H1 (cell line): ENCODE data around the gene MPRIP. TPM values are rescaled to one million over a fixed set of nuclear protein-coding genes. Genes with fewer than 3 reads are reported as not detected.

Experiments
- CTCF ChIA-PET: fragments of 300-600 bp; sonication (Branson Sonifier 250); formaldehyde crosslinking; loops from one replicate; lab custom pipeline; 2021; ENCODE audit not compliant: partially characterized antibody; lab: Charles Lee
- POLR2A ChIA-PET: fragments of 300-600 bp; sonication (Branson Sonifier 250); formaldehyde crosslinking; loops from one replicate; lab custom pipeline; 2021; ENCODE audit warnings: inconsistent platforms; ENCODE audit not compliant: partially characterized antibody; lab: Charles Lee
- DNase-seq, 2 experiments: peaks; one replicate each; pipeline versions ENCODE4 v3.0.0 to v3.0.0-alpha.2; 2010 to 2022; ENCODE audit warnings: low spot score in 2 of 2, low read depth in 1 of 2, mixed read lengths in 1 of 2
- FAIRE-seq: peaks from 2 replicates; lab custom pipeline; 2011; peaks lifted over from hg19 to GRCh38; lab: Jason Lieb, UNC
- H2AFZ ChIP-seq: 2 replicates; pipeline ENCODE4 v1.8.1; 2012; ENCODE audit warnings: low read length, inconsistent platforms
- H2AK5ac ChIP-seq: 2 replicates; pipeline ENCODE4 v1.6.1; 2013; ENCODE audit warnings: low read depth, low read length
- H2BK120ac ChIP-seq: replicated peaks from 2 replicates; pipeline ENCODE3; 2013; ENCODE audit warnings: low read depth, low read length, inconsistent platforms
- H2BK12ac ChIP-seq: 2 replicates; pipeline ENCODE4 v1.6.1; 2013; ENCODE audit warnings: low read depth, low read length
- H2BK15ac ChIP-seq: 2 replicates; pipeline ENCODE4 v1.6.1; 2013; ENCODE audit warnings: low read length
- H2BK20ac ChIP-seq: 2 replicates; pipeline ENCODE4 v1.6.1; 2013; ENCODE audit warnings: low read length
- H2BK5ac ChIP-seq: 2 replicates; pipeline ENCODE4 v1.6.1; 2013; ENCODE audit warnings: low read depth, low read length
- H3K14ac ChIP-seq: 2 replicates; pipeline ENCODE4 v1.6.1; 2013; ENCODE audit warnings: inconsistent platforms; ENCODE audit not compliant: insufficient read length
- H3K18ac ChIP-seq: 2 replicates; pipeline ENCODE4 v1.6.1; 2013; ENCODE audit warnings: low read length; ENCODE audit errors: extremely low read depth
- H3K23ac ChIP-seq: 2 replicates; pipeline ENCODE4 v1.6.1; 2013; ENCODE audit warnings: inconsistent platforms; ENCODE audit not compliant: insufficient read length
- H3K23me2 ChIP-seq: 2 replicates; pipeline ENCODE4 v1.6.1; 2013; ENCODE audit warnings: low read depth, low read length
- H3K27ac ChIP-seq: 2 replicates; pipeline ENCODE4 v1.6.1; 2011; ENCODE audit warnings: low read depth, low read length, inconsistent platforms
- H3K27me3 ChIP-seq, 4 experiments: replicated peaks in 1 of 4; 1 replicate in 1 of 4; 2 replicates in 3 of 4; pipeline versions ENCODE4 v1.6.1 to v1.8.1; 2011 to 2013; ENCODE audit warnings: low read length in 3 of 4, mild to moderate bottlenecking in 3 of 4, inconsistent platforms in 2 of 4, mixed read lengths in 2 of 4, moderate library complexity in 1 of 4; ENCODE audit not compliant: control insufficient read depth in 3 of 4, insufficient read depth in 3 of 4; ENCODE audit errors: extremely low read depth in 1 of 4
- H3K36me3 ChIP-seq, 4 experiments: 2 replicates each; pipeline versions ENCODE4 v1.6.1 to v1.8.1; 2011 to 2013; ENCODE audit warnings: mild to moderate bottlenecking in 4 of 4, low read length in 3 of 4, moderate library complexity in 2 of 4, control low read depth in 1 of 4, inconsistent platforms in 1 of 4; ENCODE audit not compliant: insufficient read depth in 4 of 4, control insufficient read depth in 2 of 4
- H3K4ac ChIP-seq: replicated peaks from 2 replicates; pipeline ENCODE3; 2013; ENCODE audit warnings: low read length, low read depth, mixed read lengths, inconsistent platforms; ENCODE audit not compliant: insufficient read length
- H3K4me1 ChIP-seq, 4 experiments: replicated peaks in 1 of 4; 1 replicate in 1 of 4; 2 replicates in 3 of 4; pipeline versions ENCODE4 v1.6.1 to v1.8.1; 2011 to 2013; ENCODE audit warnings: low read length in 3 of 4, inconsistent platforms in 2 of 4, mixed read lengths in 1 of 4; ENCODE audit not compliant: insufficient read depth in 4 of 4, control insufficient read depth in 3 of 4
- H3K4me2 ChIP-seq, 2 experiments: 2 replicates each; pipeline versions ENCODE4 v1.6.1 to v1.8.1; 2011 to 2013; ENCODE audit warnings: low read depth in 2 of 2, low read length in 2 of 2, control low read depth in 1 of 2, inconsistent platforms in 1 of 2, mild to moderate bottlenecking in 1 of 2; ENCODE audit not compliant: insufficient read depth in 1 of 2
- H3K4me3 ChIP-seq, 4 experiments: fragments of 200-600, 300-600 bp in 1 of 4; sonication (generic), shearing (Covaris generic), sonication (Bioruptor Twin) in 1 of 4; 2 replicates each; pipeline versions ENCODE4 v1.5.1 to v1.8.1; 2011 to 2016; ENCODE audit warnings: low read length in 4 of 4, low read depth in 3 of 4, control low read depth in 2 of 4, inconsistent platforms in 2 of 4, mild to moderate bottlenecking in 2 of 4, mixed read lengths in 1 of 4, moderate library complexity in 1 of 4; ENCODE audit not compliant: insufficient read depth in 2 of 4; ENCODE audit errors: extremely low read depth in 1 of 4
- H3K56ac ChIP-seq: replicated peaks from 2 replicates; pipeline ENCODE3; 2013; ENCODE audit warnings: low read depth, mild to moderate bottlenecking, mixed read lengths, low read length, inconsistent platforms; ENCODE audit not compliant: insufficient read length
- H3K79me1 ChIP-seq: 2 replicates; pipeline ENCODE4 v1.6.1; 2013; ENCODE audit warnings: low read depth, low read length, control low read depth
- H3K79me2 ChIP-seq, 2 experiments: 2 replicates each; pipeline versions ENCODE4 v1.6.1 to v1.8.1; 2012 to 2013; ENCODE audit warnings: low read length in 2 of 2, mild to moderate bottlenecking in 2 of 2, inconsistent platforms in 1 of 2; ENCODE audit not compliant: insufficient read depth in 2 of 2, control insufficient read depth in 1 of 2
- H3K9ac ChIP-seq, 4 experiments: replicated peaks in 1 of 4; 1 replicate in 1 of 4; 2 replicates in 3 of 4; pipeline versions ENCODE4 v1.6.1 to v1.8.1; 2011 to 2013; ENCODE audit warnings: low read depth in 3 of 4, low read length in 3 of 4, control low read depth in 2 of 4, mild to moderate bottlenecking in 2 of 4, moderate library complexity in 2 of 4, inconsistent platforms in 1 of 4; ENCODE audit errors: extremely low read depth in 1 of 4
- H3K9me3 ChIP-seq, 2 experiments: 2 replicates each; pipeline versions ENCODE4 v1.6.1 to v1.8.1; 2012 to 2013; ENCODE audit warnings: mild to moderate bottlenecking in 2 of 2, moderate library complexity in 2 of 2, control low read depth in 1 of 2, inconsistent platforms in 1 of 2, low read depth in 1 of 2, low read length in 1 of 2, mixed read lengths in 1 of 2; ENCODE audit not compliant: insufficient read depth in 2 of 2
- H4K20me1 ChIP-seq, 2 experiments: replicated peaks in 1 of 2; 2 replicates each; pipeline versions ENCODE3 to v1.8.1; 2011 to 2013; ENCODE audit warnings: inconsistent platforms in 2 of 2, low read length in 2 of 2, mild to moderate bottlenecking in 1 of 2; ENCODE audit not compliant: insufficient read depth in 2 of 2, control insufficient read depth in 1 of 2
- H4K5ac ChIP-seq: 2 replicates; pipeline ENCODE4 v1.6.1; 2013; ENCODE audit warnings: low read length, low read depth, mixed read lengths, inconsistent platforms; ENCODE audit not compliant: insufficient read length
- H4K8ac ChIP-seq: 2 replicates; pipeline ENCODE4 v1.8.0; 2013; ENCODE audit warnings: mild to moderate bottlenecking, moderate library complexity, low read length, inconsistent platforms; ENCODE audit not compliant: insufficient read depth; ENCODE audit errors: extremely low read depth
- H4K91ac ChIP-seq: replicated peaks from 2 replicates; pipeline ENCODE3; 2013; ENCODE audit warnings: low read length, mixed read lengths, inconsistent platforms; ENCODE audit not compliant: insufficient read length
- CREB1 ChIP-seq: IDR thresholded peaks from 2 replicates; pipeline ENCODE4 v1.6.1; 2012; ENCODE audit warnings: inconsistent platforms
- CTCF ChIP-seq, 3 experiments: IDR thresholded peaks; 1 replicate in 2 of 3; 2 replicates in 1 of 3; pipeline versions ENCODE4 v1.5.1 to v1.6.1; 2011; ENCODE audit warnings: low read length in 3 of 3, mild to moderate bottlenecking in 3 of 3, inconsistent platforms in 2 of 3, low read depth in 1 of 3, moderate library complexity in 1 of 3; ENCODE audit not compliant: insufficient read depth in 1 of 3; ENCODE audit errors: control extremely low read depth in 1 of 3
- EGR1 ChIP-seq: IDR thresholded peaks from 2 replicates; pipeline ENCODE4 v1.6.1; 2011; ENCODE audit warnings: low read depth, low read length, borderline replicate concordance
- RNF2 ChIP-seq: fragments of 200-900, 300-1000 bp; sonication (generic); IDR thresholded peaks from 2 replicates; pipeline ENCODE4 v1.7.1; 2016; ENCODE audit warnings: borderline replicate concordance, low read depth, mild to moderate bottlenecking, antibody characterized with exemption, low read length; ENCODE audit not compliant: poor library complexity, severe bottlenecking; ENCODE audit errors: missing control alignments
- SIX5 ChIP-seq: IDR thresholded peaks from 2 replicates; pipeline ENCODE4 v1.6.1; 2011; ENCODE audit warnings: mild to moderate bottlenecking, low read depth, low read length
- TAF7 ChIP-seq: optimal IDR thresholded peaks from 2 replicates; pipeline ENCODE3; 2011; ENCODE audit warnings: low read depth, mild to moderate bottlenecking, inconsistent platforms, low read length, moderate library complexity, borderline replicate concordance
- TEAD4 ChIP-seq: IDR thresholded peaks from 2 replicates; pipeline ENCODE4 v1.6.1; 2012; ENCODE audit warnings: low read depth, low read length, inconsistent platforms, mixed read lengths
- WGBS, 2 experiments: shearing (Covaris generic) in 1 of 2; methylation state at CpG; one replicate each; pipeline versions ENCODE4 v1.1.6 to v1.1.7; 2013 to 2015; ENCODE audit warnings: low lambda C conversion rate in 2 of 2, mixed read lengths in 2 of 2, inconsistent platforms in 1 of 2, low coverage in 1 of 2, missing lambda C conversion rate in 1 of 2; ENCODE audit not compliant: insufficient replicate concordance in 2 of 2, insufficient coverage in 1 of 2, insufficient read length in 1 of 2; ENCODE audit errors: extremely low coverage in 1 of 2, missing lambda C conversion rate in 1 of 2; 5-methylcytosine and 5-hydroxymethylcytosine counted together
- polyA plus RNA-seq, 7 experiments: library from polyadenylated mRNA; depleted of rRNA in 3 of 7; stranded (reverse) in 5 of 7; unstranded in 2 of 7; fragments of >200 nt in 5 of 7; fragments of 200-250 nt in 2 of 7; gene quantifications; 1 replicate in 5 of 7; 2 replicates in 1 of 7; 4 replicates in 1 of 7; pipeline versions ENCODE4 v1.2.1 to v1.2.3, GENCODE V29; 2011 to 2013; ENCODE audit warnings: missing spikeins in 2 of 7, mixed read lengths in 2 of 7
- total RNA-seq: library from RNA; stranded (reverse); fragmentation: NEBNext Ultra II Directional; extraction: Animal tissue kit (Norgen Biotek cat#: 25700); gene quantifications from 2 replicates; pipeline ENCODE4 v1.2.1, GENCODE V29; 2021
- TF ChIP-seq, protein P1 (sequence below): IDR thresholded peaks from 2 replicates; pipeline ENCODE4 v1.6.1; 2011; ENCODE audit warnings: low read length, improper control_type of control experiment

Gene MPRIP
- total and polyA plus RNA-seq, 2 of the 8 experiments (the other 6 are each of a cell fraction or from before 2014, with no cell fraction given), result 48.6 to 146 TPM

GRCh38 chr17:17141860-17142552 lies 99.7 kb downstream of the MPRIP start:
- FAIRE-seq, result peak; percentile 73
- TF ChIP-seq, protein P1, sequence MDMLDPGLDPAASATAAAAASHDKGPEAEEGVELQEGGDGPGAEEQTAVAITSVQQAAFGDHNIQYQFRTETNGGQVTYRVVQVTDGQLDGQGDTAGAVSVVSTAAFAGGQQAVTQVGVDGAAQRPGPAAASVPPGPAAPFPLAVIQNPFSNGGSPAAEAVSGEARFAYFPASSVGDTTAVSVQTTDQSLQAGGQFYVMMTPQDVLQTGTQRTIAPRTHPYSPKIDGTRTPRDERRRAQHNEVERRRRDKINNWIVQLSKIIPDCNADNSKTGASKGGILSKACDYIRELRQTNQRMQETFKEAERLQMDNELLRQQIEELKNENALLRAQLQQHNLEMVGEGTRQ, result no peak
- no peak for TF ChIP-seq TAF7
- no peak for TF ChIP-seq CREB1
- no peak for TF ChIP-seq SIX5
- TF ChIP-seq RNF2, result no peak
- no peak for TF ChIP-seq TEAD4
- TF ChIP-seq CTCF (IDR thresholded peaks at IDR 0.05; ENCODE audit: control extremely low read depth in 1 of 3, insufficient read depth in 1 of 3, low read depth in 1 of 3, low read length in 3 of 3), result peak; percentile 80 to 97 (median 95)
- no peak for TF ChIP-seq EGR1

More at GRCh38 chr17:17141860-17142552, 99.7 kb downstream of the MPRIP start:
- no peaks in the 10 kb centered on the region for H3K9me3 ChIP-seq
- H3K18ac ChIP-seq, result no peak overlapping the region
- no peak overlapping the region for H3K4me3 ChIP-seq
- no peak overlapping the region for H2AK5ac ChIP-seq
- ChIA-PET POLR2A (interaction anchor here (1.2 to 1.5 kb wide), 2 partner anchors 11 to 37 kb away, joined by 3 to 5 read pairs; no protein-coding TSS in a partner anchor), CTCF (interaction anchor here (0.5 to 8.2 kb wide), 62 partner anchors 8 to 256 kb away, joined by 3 to 117 read pairs (median 5); partner anchors contain the start of gene MPRIP)
- no peak overlapping the region for H2BK15ac ChIP-seq
- no peak overlapping the region for H3K9ac ChIP-seq
- H4K8ac ChIP-seq, result no peak overlapping the region
- no peak overlapping the region for H3K14ac ChIP-seq
- H2BK120ac ChIP-seq, result no peak overlapping the region
- H3K56ac ChIP-seq, result no peak overlapping the region
- peak overlapping the region; percentile 44; the same call in 1 of the 2 replicates for H2BK5ac ChIP-seq
- H3K4me1 ChIP-seq, result peaks cover 0 to 17% (median 3%) of the 10 kb centered on the region in 4 experiments; a peak in 5 of 7 replicates
- no peaks in the 10 kb centered on the region for H3K23me2 ChIP-seq
- 61% methylated on average over 23 of the region's 23 CpGs; no CpG with 5 or more reads in 1 of the 2 experiments for WGBS, 2 experiments
- H4K91ac ChIP-seq, result no peak overlapping the region
- no peak overlapping the region for H3K4me2 ChIP-seq
- H4K20me1 ChIP-seq, result peaks cover 0 to 8% of the 10 kb centered on the region in 2 experiments
- peak in 1 of 2 experiments; percentile 83 for DNase-seq
- no peak overlapping the region for H3K23ac ChIP-seq
- no peak overlapping the region for H4K5ac ChIP-seq
- H2AFZ ChIP-seq, result no peak overlapping the region
- no peaks in the 10 kb centered on the region; the same call in 1 of the 2 replicates for H3K79me1 ChIP-seq
- no peaks in the 10 kb centered on the region for H3K79me2 ChIP-seq
- H2BK20ac ChIP-seq, result no peak overlapping the region
- H3K27me3 ChIP-seq, result no peaks in the 10 kb centered on the region
- no peak overlapping the region for H2BK12ac ChIP-seq
- H3K27ac ChIP-seq, result no peak overlapping the region
- H3K36me3 ChIP-seq, result peaks cover 7 to 17% (median 16%) of the 10 kb centered on the region in 4 experiments; a peak in 6 of 8 replicates
- no peak overlapping the region for H3K4ac ChIP-seq
